Measurements from ENCODE around the gene PLCH2. TPM values are rescaled to one million over a fixed set of nuclear protein-coding genes. Genes with fewer than 3 reads are reported as not detected.
"Not testable (repeated sequence)": the region's sequence is repeated elsewhere in the genome, so short reads cannot be mapped to it uniquely, and the experiment has no call there.

The PLCH2 gene
- total RNA-seq, 1 donor from 2014 or later: 0.11 TPM

GRCh38 chr1:2546515-2547209 lies 70.6 kb downstream of the PLCH2 start:
- intact Hi-C loops (cut with DNase I): loop anchor here (1.0 to 5.0 kb wide), 2 partner anchors 16 to 349 kb away; partner anchors contain the start of gene HES5
- peak; percentile 94 for DNase-seq (ENCODE audit: low spot score)

GRCh38 chr1:2547210-2548067 lies 71.3 kb downstream of the PLCH2 start:
- intact Hi-C loops (cut with DNase I): loop anchor here (1.0 to 5.0 kb wide), 5 partner anchors 17 to 350 kb away; partner anchors contain the start of genes HES5 and PRXL2B

GRCh38 chr1:2548068-2548589 lies 72.0 kb downstream of the PLCH2 start:
- intact Hi-C loops (cut with DNase I): loop anchor here (1.0 to 5.0 kb wide), 4 partner anchors 31 to 351 kb away; partner anchors contain the start of gene PRXL2B
- peak; percentile 94 for DNase-seq (ENCODE audit: low spot score)

More at GRCh38 chr1:2547210-2548067, 71.3 kb downstream of the PLCH2 start:
- no peak for DNase-seq (ENCODE audit: low spot score)

- intact Hi-C loops (cut with DNase I): loop anchor here (2.0 to 5.0 kb wide), 3 partner anchors 29 to 352 kb away; partner anchors contain the start of gene PRXL2B
- not testable (repeated sequence) for DNase-seq (ENCODE audit: low spot score)
Measured at GRCh38 chr1:2549367-2550029, 73.4 kb downstream of the PLCH2 start.

GRCh38 chr1:2550309-2550861 lies 74.3 kb downstream of the PLCH2 start:
- DNase-seq (ENCODE audit: low spot score): not testable (repeated sequence)

GRCh38 chr1:2551544-2551943 lies 75.5 kb downstream of the PLCH2 start:
- intact Hi-C loops (cut with DNase I); DNase-seq (ENCODE audit: low spot score): not testable (repeated sequence)

More at GRCh38 chr1:2550309-2550861, 74.3 kb downstream of the PLCH2 start:
- intact Hi-C loops (cut with DNase I): not testable (repeated sequence)

- intact Hi-C loops (cut with DNase I): no loop called here
- DNase-seq (ENCODE audit: low spot score): no peak
Measured at GRCh38 chr1:2552189-2552588, 76.1 kb downstream of the PLCH2 start.

- intact Hi-C loops (cut with DNase I); DNase-seq (ENCODE audit: low spot score): not testable (repeated sequence)
Measured at GRCh38 chr1:2553076-2553475, 77.0 kb downstream of the PLCH2 start.

GRCh38 chr1:2553871-2554620 lies 78.0 kb downstream of the PLCH2 start:
- intact Hi-C loops (cut with DNase I): no loop called here
- DNase-seq (ENCODE audit: low spot score): no peak

- intact Hi-C loops (cut with DNase I): no loop called here
Measured at GRCh38 chr1:2554621-2555387, 78.7 kb downstream of the PLCH2 start.

More at GRCh38 chr1:2554621-2555387, 78.7 kb downstream of the PLCH2 start:
- DNase-seq (ENCODE audit: low spot score): no peak

Other genes starting within 250 kb of the PLCH2 start
- 39.9 TPM for gene SKI, start 248.0 kb upstream of the PLCH2 start, total RNA-seq
- gene MORN1, start 84.7 kb upstream of the PLCH2 start, total RNA-seq: 3.6 TPM
- 81.9 TPM for gene RER1, start 84.4 kb upstream of the PLCH2 start, total RNA-seq
- gene PEX10, start 63.7 kb upstream of the PLCH2 start, total RNA-seq: 18.1 TPM
- 37.1 TPM for gene PANK4, start 50.3 kb downstream of the PLCH2 start, total RNA-seq
- 2.0 TPM for gene HES5, start 54.0 kb downstream of the PLCH2 start, total RNA-seq
- gene TNFRSF14, start 80.1 kb downstream of the PLCH2 start, total RNA-seq: 13.8 TPM
- gene PRXL2B, start 110.5 kb downstream of the PLCH2 start, total RNA-seq: 3.4 TPM
- not detected for gene MMEL1, start 156.7 kb downstream of the PLCH2 start, total RNA-seq

Measured in cardiac septum (tissue), 1 donor.